Measurements from ENCODE around the gene EVI5L.
"Not testable (repeated sequence)": the region's sequence is repeated elsewhere in the genome, so short reads cannot be mapped to it uniquely, and the experiment has no call there.

Gene EVI5L

DNA sequence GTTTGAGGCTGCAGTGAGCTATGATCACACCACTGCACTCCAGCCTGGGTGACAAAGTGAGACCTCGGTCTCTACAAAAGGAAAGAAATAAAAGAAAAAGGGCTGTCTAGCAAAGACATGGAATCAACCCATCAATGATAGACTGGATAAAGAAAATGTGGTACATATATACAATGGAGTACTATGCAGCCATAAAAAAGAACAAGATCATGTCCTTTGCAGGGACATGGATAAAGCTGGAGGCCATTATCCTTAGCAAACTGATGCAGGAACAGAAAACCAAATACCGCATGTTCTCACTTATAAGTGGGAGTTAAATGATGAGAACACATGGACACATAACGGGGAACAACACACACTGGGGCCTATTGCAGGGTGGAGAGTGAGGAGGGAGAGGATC lies 14.0 kb upstream of the EVI5L start:
- not testable (repeated sequence) for DNase-seq

DNA sequence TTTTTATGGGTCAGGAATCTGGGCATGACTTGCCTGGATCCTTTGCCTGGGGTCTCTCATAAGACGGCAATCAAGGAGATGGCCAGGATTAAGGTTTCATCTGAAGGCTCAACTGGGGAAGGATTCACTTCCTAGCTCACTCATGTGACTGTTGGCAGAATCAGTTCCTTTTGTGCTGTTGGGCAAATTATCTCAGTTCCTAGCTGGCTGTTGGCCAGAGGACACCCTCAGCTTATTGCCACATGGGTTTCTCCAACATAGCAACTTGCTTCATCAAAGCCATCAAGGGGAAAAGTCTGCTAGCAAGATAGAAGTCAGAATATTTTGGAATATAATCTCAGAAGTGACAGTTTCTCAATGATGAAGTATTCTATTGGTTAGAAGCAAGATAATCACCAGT lies 12.2 kb upstream of the EVI5L start:
- DNase-seq = no peak

DNA sequence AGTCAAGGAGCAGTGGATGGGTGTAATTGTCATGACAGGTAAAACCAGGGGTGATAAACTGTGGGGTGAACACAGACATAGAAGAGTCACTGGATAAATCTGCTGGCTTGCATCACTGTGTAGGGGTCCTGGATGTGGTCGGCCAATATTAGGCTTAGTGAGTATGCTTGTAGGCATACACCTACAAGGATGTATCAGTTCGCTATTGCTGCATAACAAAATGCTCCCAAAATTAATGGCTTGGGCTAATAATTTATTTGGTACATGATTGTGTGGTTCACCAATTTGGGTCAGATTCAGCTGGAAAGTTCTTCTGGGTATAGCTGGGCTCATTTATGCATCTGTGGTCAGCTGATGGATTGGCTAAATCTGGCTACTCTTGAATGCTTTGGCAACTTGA lies 11.2 kb upstream of the EVI5L start:
- DNase-seq = no peak

DNA sequence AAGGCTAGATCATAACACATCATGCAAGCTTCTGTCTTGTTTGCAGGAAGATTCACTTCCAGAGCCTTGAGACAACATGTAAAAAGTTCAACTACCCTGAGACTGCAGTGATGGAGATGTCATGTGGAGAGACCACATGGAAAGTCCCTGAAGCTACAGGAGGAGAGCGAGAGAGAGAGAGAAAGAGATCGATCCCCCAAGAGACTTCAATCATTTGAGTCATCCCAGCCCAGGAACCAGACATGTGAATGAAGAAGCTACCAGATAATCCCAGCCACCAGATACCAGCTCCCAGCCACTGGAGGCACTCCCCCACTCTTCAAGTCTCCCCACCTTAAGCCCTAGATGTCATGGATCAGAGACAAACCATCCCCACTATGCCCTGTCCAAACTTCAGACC lies 10.7 kb upstream of the EVI5L start:
- DNase-seq = no peak

DNA sequence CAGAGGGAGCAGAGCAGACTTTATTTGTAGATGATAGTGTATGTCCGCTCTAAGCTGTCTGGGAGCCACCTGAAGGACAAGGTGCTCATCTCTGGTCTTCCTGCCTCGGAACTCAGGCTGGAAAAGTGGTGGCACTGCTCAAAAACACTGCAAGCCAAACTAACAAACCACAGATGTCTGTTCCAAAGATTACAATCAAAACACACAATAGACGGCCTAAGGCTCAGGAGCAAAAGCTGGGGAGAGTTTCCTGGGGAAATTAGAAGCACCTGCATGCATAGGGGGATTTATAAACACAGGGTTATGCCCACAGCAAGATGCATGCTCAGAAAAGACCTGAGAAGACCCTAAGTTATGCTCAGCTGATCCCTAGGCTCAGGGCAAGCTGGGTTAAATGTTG lies 9.4 kb upstream of the EVI5L start:
- no peak for DNase-seq

DNA sequence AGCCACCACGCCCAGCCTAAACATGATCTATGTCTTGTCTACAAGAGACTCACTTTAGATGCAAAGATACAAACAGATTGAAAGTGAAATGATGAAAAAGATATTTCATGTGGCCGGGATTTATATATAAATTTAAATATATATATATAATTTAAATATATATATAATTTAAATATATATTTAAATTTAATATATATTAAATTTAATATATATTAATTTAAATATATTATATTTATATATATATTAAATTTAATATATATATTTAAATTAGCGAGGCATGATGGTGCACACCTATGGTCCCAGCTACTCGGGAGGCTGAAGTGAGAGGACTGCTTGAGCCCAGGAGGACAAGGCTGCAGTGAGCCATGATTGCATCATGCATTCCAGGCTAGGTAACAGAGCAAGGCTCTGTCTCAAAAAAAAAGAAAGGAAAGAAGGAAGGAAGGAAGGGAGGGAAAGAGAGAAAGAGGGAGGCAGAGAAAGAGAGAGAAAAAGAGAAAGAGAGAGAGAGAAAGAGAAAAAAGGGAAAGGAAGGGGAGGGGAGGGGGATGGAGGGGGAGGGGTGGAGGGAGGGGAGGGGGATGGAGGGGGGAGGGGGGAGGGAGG lies 7.0 kb upstream of the EVI5L start:
- DNase-seq = no peak

DNA sequence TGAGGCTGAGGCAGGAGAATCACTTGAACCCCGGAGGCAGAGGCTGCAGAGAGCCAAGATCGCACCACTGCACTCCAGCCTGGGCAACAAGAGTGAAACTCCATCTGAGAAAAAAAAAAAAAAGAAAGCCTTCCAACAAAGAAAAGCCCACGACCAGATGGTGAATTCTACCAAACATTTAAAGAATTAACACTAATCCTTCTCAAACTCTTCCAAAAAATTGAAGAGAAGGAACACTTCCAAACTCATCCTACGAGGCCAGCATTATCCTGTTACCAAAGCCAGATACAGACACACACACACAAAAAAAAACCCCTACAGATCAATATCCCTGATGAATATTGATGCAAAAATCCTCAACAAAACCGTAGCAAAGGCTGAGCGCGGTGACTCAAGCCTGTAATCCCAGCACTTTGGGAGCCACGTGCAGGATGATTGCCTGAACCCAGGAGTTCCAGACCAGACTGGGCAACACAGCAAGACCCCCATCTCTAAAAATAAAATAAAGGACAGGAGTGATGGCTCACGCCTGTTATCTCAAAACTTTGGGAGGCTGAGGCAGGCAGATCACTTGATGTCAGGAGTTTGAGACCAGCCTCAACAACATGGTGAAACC lies 6.2 kb upstream of the EVI5L start:
- DNase-seq = peak in 1 of 58 donors; percentile 21

DNA sequence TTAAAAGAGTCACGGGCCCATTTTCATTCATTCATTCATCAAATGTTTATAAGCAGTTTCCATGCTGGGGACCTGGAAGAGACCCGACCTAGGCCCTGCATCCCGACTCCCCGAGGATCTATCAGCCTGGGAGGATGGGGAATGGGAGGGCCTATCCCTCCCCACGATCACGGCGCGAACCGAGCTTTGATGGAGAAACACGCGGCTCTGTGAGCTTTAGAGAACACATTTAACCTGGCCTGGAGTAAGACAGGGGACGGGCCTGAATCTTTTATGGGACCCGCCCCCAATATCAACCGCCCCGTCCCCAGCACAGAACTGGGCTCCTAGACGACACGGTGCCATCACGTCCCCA lies 875 bp upstream of the EVI5L start:
- no peak for DNase-seq

DNA sequence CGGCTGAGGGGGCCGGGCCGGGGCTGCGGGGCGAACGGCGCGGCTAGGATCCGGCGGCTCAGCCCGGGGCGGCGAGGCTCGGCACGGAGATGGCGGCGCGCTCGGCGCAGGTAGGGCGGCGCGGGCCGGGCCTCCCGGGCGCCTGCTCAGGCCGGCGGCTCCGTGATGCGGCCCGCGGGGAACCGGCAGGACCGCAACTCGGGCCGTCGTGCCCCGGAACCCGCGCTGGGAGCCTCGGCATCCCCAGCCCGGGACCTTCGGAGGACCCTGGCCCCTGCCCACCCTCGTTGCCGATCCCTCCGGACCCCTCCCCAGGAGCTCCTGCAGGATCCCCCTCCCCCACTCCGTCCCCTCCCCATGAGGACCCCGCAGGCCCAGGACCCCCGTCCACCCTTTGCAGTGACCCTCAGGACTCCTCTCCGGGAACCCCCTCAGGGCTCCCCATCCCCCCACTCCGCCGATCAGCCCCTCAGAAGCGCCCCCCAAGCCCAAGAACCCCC lies 304 bp downstream of the EVI5L start:
- peak in 1 of 58 donors; percentile 32 for DNase-seq

DNA sequence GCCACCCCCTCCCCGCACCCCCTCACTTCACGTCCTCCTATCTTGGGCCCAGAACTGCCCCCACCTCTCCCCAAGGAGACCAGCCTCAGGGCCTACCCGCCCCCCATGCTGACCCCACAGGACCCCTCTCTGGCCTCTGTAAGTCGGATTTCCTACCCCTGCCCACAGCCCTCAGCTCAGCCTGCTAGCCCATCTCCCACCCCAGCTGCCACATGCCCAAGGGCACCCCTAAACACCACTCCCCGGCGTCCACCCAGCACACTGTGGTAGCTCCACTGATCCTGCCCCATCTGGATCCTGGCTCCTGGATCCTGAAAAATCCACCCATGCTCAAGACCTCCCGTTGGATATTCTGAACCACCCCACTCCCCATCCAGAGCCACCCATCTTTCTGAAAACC lies 805 bp downstream of the EVI5L start:
- DNase-seq = peak in 2 of 58 donors; percentile 1 to 32

DNA sequence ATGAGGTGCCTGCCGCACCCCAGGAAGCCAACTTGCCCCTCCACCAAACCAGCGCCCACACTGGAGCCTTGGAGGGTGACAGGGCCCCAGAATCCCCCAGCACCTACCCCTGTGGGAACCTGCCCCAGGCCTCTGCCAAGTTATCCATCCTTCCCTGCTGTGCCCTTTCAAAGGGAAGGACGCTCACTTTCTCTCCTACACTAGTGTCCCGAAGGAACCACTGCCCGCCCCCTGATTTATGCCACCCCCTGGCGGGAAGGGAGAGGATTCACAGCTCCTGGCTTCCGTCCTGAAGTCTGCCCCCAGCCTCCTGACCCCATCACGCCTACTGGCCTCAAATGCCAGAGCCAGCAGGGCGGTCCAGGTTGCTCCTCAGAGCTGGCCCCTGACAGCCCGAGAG lies 1.4 kb downstream of the EVI5L start:
- DNase-seq = peak in 30 of 58 donors; percentile 9 to 68 (median 29)

DNA sequence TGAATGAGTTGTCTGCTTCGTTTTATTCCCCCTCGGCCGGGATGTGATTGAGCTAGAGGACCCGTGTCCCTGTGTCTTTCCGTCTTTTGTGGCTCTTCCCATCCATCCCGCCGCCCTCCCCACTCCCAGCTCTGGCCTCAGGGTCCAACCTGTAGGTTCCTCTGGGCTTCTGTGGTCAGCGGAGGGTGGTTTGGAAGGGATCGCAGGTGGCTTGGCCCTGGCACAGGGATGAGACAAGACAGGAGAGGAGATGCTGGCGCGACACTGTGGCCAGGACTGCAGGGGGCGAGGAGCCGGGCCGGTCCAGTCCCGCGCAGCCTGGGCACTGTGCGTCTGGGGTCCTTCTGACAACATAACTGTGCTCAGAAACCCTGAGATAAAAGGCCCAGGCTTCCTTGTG lies 2.0 kb downstream of the EVI5L start:
- DNase-seq = peak in 8 of 58 donors; percentile 5 to 51 (median 28)

DNA sequence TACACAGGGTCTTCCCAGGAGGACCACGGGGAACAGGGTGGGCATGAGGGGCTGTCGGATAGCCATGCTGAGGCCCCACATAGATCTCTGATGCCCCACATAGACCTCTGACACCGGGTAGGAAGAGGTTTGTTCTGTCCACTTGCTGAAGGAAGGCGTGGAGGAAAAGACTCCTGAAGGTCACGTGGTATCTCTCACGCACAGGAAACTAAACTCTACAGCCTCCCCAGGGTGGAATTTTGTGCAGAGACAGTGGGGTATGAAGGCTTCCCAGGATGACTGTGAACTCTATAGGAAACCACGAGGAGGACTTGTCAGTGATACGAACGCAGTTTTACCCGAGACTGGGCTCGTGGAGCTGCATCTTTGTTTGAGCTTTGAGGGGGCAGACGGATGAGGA lies 2.8 kb downstream of the EVI5L start:
- DNase-seq = peak in 6 of 58 donors; percentile 3 to 38 (median 12)

DNA sequence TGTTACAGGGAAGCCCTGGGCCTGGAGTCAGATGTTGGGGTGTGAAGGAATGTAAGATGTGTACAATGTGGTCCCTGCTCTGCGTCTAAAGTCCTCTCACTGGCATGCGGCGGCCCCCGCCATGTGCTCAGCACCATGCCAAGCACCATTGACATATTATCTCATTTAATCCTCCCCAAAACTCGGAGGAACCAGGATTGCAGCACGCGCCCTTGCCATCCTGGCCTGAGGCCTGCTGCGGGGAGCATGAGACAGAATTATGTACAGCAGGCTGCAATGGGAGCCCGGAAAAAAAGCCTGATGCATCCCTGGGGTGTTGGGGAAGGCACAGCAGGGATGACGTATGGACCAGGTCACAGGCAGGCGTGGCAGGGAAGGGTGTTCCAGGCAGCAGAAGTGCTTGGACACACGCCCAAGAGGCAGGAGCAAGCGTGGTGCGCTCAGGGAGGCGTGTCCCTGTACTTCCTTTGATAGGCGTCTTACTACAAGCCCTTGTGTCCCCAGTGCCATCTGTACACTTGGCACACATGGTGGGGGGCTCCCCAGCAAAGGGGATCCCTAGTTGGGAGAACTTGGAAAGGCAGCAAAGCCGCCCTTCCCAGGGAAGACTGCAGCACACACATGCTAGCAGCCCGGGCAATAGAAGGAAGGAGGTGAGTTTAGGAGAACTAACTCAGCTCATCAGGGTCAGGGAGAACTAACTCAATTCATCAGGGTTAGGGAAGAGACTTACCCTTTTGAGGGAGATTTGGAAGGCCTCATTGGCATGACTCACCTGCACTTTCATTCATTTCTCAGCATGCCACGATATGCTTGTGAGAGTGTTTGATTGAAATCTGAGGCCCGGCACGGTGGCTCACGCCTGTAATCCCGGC lies 3.4 kb downstream of the EVI5L start:
- DNase-seq = peak in 19 of 58 donors; percentile 12 to 69 (median 27)

DNA sequence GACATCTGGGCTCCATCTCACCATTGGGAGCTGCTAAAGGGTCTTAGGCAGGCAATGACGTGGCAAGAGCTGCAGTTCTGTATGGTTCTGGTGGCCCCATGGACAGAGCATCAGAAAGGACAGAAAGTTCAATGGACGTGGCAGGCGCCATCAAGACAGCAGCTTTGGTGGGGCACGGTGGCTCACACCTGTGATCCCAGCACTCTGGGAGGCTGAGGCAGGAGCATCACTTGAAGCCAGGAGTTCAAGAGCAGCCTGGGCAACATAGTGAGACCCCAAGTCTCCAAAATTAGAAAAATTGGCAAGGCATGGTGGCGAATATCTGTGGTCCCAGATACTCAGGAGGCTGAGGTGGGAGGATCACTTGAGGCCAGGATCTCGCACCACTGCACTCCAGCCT lies 9.5 kb downstream of the EVI5L start:
- DNase-seq = no peak

DNA sequence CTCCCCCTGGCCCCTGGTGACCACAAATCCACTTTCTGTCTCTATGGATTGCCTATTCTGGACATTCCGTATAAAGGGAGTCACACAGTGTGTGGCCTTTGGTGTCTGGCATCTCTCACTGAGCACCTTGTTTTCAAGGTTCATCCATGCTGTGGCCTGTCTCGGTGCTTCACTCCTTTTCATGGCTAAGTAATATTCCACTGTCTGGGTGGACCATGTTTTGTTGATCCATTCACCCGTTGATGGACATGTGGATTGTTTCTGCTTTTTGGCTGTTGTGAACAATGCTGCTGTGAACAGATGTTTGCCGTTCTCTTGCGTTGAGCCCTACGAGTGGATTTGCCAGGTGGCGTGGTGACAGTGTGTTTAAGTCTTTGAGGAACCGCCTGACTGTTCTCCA lies 10.6 kb downstream of the EVI5L start:
- no peak for DNase-seq

DNA sequence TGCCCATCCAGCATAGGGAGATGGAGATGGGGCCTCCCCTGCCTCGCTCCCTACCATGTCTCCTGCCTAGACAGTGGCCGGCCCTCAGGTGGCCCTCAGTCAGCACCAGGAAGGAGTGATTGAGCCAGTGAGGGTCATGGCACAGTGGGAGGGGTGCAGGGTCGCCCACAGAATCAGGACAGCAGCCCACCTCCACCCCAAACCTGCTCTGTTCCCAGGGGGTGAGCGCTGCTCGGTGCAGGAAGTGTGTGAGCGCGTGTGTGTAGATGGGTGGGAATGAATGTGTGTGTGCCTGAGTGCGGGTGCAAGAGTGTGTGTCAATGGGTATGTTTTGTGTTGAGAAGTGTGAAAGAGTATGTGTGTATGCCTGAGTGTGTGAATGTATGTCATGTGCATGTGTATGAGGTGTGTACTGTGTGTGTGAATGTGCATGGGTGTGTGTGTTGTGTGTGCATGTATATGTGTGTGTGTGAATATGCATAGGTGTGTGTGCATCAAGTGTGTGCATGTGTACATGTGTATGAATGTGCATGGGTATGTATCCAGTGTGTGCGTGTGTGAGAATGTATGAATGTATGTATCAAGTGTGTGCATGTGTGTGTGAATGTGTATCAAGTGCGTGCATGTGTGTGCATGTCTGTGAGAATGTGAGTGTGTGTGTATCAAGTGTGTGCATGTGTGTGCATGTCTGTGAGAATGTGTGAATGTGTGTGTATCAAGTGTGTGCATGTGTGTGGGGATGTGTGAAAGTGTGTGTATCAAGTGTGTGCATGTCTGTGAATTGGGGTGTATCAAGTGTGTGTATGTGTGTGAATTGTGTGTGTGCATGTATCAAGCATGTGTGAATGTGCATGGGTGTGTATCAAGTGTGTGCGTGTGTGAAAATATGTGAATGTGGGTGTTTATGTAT lies 12.0 kb downstream of the EVI5L start:
- no peak for DNase-seq

DNA sequence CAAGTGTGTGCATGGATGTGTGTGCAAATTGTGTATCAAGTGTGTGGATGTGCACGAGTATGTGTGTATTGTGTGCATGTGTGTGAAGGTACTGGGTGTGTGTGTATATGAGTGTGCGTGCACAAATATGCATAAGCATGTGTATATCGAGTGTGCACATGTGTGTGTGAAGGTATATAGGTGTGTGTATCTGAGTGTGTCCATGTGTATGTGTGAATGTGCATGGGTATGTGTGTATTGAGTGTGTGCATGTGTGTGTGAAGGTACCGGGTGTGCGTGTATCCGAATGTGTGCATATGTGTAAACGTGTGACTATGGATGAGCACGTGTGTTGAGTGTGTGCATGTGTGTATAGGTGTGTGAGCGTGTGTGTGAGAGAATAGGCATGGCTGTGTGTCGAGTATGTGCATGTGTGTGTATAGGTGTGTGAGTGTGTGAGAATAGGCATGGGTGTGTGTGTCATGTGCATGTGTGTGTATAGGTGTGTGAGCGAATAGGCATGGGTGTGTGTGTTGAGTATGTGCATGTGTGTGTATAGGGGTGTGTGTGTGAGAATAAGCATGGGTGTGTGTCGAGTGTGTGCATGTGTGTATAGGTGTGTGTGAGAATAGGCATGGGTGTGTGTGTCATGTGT lies 12.8 kb downstream of the EVI5L start:
- no peak for DNase-seq

DNA sequence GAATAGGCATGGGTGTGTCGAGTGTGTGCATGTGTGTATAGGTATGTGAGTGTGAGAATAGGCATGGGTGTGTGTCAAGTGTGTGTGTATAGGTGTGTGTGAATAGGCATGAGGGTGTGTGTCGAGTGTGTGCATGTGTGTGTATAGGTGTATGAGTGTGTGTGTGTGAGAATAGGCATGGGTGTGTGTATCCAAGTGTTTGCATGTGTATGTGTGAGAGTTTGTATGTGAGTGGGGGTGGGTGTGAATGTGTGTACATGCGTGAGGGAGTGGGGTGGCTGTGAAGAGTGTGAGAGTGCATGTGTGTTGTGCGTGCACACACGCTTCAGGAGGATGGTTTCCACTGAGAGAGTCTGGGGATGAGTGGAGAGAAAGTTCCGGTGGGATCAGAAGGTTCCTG lies 13.5 kb downstream of the EVI5L start:
- DNase-seq = no peak

DNA sequence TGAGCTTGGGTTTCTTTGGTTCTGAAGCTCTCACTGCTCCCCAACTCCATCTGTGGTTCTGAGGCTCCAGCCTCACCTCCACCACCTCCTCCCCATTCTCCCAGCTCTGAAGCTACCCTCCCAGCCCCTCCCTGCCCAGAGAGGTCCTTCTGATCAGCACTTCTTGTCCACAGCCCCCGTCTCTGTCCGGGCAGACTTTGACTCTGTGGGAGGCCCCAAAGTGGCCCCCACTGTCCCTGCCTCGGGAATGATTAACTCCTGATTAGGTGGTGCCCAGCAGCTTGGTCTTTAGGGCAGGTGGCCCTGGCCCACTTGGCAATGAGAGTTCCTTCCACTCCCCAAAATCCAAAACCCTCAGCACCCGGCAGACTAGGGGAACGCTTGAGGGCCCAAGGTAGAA lies 14.4 kb downstream of the EVI5L start:
- no peak for DNase-seq

DNA sequence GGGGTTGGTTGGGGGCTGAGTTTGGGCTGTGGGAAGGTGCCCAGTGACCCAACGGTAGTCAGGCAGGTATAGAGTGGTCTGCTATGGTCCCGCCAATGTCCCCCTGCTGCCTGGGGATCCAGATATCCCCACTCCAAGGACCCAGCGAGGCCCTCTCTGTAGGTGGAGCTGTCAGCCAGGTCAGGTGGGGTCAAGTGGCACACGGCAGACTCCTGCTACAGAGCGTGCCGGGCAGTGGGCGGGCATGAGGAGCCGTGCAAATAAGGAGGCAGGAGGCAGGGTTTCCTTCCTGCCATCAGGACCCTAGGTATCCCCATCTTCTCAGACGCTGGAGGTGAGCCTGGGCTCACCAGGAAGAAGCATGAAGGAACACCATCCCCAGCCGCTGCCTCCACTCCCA lies 14.9 kb downstream of the EVI5L start:
- no peak for DNase-seq
